Bronchial epithelial cell (primary cell): Measurements from ENCODE around the gene MACO1. TPM values are rescaled to one million over a fixed set of nuclear protein-coding genes. Genes with fewer than 3 reads are reported as not detected.
"Not testable (repeated sequence)": the region's sequence is repeated elsewhere in the genome, so short reads cannot be mapped to it uniquely, and the experiment has no call there.

Source experiments
- DNase-seq: peaks from one replicate; pipeline ENCODE4 v3.0.0-alpha.2; 2010; ENCODE audit warnings: low read depth
- FAIRE-seq: peaks from 2 replicates; lab custom pipeline; 2011; peaks lifted over from hg19 to GRCh38; lab: Jason Lieb, UNC
- H3K27me3 ChIP-seq: 2 replicates; pipeline ENCODE4 v1.5.1; 2011; ENCODE audit warnings: low read length; ENCODE audit not compliant: control insufficient read depth, insufficient read depth
- H3K36me3 ChIP-seq: 2 replicates; pipeline ENCODE4 v1.5.1; 2011; ENCODE audit warnings: low read length; ENCODE audit not compliant: control insufficient read depth, insufficient read depth
- H3K4me3 ChIP-seq: 2 replicates; pipeline ENCODE4 v1.5.1; 2011; ENCODE audit warnings: mild to moderate bottlenecking, low read depth, low read length, control low read depth
- total RNA-seq: library from RNA; depleted of rRNA; stranded (reverse); fragments of >200 nt; gene quantifications from 2 replicates; pipeline ENCODE4 v1.2.1, GENCODE V29; 2014
- TF ChIP-seq, protein P1 (sequence below): IDR thresholded peaks from 2 replicates; pipeline ENCODE4 v1.5.1; 2011; ENCODE audit warnings: mild to moderate bottlenecking, moderate library complexity, low read length, control low read depth, inconsistent platforms; ENCODE audit not compliant: insufficient read depth, severe bottlenecking

MACO1 gene
- total RNA-seq, 1 donor from 2014 or later: 17.4 TPM

- Histone ChIP-seq H3K4me3 (no peak overlapping the region), H3K27me3 (no peaks in the 10 kb centered on the region), H3K36me3 (no peaks in the 10 kb centered on the region)
- no peak for FAIRE-seq
- TF ChIP-seq, protein P1, sequence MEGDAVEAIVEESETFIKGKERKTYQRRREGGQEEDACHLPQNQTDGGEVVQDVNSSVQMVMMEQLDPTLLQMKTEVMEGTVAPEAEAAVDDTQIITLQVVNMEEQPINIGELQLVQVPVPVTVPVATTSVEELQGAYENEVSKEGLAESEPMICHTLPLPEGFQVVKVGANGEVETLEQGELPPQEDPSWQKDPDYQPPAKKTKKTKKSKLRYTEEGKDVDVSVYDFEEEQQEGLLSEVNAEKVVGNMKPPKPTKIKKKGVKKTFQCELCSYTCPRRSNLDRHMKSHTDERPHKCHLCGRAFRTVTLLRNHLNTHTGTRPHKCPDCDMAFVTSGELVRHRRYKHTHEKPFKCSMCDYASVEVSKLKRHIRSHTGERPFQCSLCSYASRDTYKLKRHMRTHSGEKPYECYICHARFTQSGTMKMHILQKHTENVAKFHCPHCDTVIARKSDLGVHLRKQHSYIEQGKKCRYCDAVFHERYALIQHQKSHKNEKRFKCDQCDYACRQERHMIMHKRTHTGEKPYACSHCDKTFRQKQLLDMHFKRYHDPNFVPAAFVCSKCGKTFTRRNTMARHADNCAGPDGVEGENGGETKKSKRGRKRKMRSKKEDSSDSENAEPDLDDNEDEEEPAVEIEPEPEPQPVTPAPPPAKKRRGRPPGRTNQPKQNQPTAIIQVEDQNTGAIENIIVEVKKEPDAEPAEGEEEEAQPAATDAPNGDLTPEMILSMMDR: no peak
- peak; percentile 44 for DNase-seq
These were observed 11.5 kb downstream of the MACO1 start for GRCh38 chr1:25442178-25442577.

GRCh38 chr1:25443030-25443699 is 12.5 kb downstream of the MACO1 start:
- peak; percentile 62 for DNase-seq
- peaks cover 2% of the 10 kb centered on the region for H3K36me3 ChIP-seq

DNA sequence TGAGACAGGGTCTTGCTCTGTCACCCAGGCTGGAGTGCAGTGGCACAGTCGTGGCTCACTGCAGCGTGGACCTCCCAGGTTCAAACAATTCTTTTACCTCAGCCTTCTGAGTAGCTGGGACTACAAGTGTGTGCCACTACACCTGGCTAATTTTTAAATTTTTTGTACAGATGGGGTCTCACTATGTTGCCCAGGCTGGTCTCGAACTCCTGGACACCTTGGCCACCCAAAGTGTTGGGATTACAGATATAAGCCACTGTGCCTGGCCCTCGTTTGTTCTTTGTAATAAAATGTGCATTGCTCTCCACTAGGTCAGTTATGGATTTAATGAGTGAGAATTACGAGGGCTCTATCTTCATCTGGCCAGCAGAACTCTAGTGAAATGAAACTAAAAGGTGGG is 13.9 kb downstream of the MACO1 start:
- not testable (repeated sequence) for H3K27me3 ChIP-seq, H3K4me3 ChIP-seq, FAIRE-seq, DNase-seq, H3K36me3 ChIP-seq

More at GRCh38 chr1:25443030-25443699, 12.5 kb downstream of the MACO1 start:
- Histone ChIP-seq H3K27me3 (no peaks in the 10 kb centered on the region), H3K4me3 (no peak overlapping the region)
- TF ChIP-seq, protein P1: no peak
- no peak for FAIRE-seq

DNA sequence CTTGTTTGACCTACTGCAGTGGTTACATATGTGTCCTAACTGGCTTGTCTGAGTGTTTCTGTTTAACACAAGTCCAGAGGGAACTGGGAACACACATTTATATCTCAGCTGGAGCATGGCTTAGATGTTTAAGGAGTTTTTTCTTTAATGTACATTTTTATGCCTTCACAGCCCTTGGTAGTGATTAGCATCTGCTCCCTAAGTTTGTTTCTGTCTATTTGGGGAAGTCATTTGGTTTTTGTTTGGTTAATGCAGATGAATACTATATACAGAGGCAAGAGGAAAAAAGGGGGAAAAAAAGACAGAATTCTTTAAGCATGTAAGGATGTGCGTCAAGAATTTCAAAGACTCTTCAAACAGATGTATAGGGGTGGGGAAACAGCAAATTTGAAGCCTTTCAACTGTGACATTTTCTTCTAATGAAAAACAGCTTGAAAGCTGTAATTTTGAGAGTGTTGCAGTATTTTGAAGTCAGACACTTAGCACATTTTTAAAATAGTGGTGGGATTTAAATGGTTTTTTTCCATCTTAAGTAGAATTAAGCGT is 15.4 kb downstream of the MACO1 start:
- DNase-seq (no peak), FAIRE-seq (no peak)
- no peak overlapping the region for H3K4me3 ChIP-seq
- no peaks in the 10 kb centered on the region for H3K27me3 ChIP-seq
- TF ChIP-seq, protein P1: no peak
- H3K36me3 ChIP-seq: peaks cover 2% of the 10 kb centered on the region

GRCh38 chr1:25447547-25447946 is 16.9 kb downstream of the MACO1 start:
- Histone ChIP-seq H3K4me3 (no peak overlapping the region), H3K36me3 (peaks cover 2% of the 10 kb centered on the region), H3K27me3 (no peaks in the 10 kb centered on the region)
- FAIRE-seq (no peak), DNase-seq (no peak)
- TF ChIP-seq, protein P1: no peak

- TF ChIP-seq, protein P1: no peak
- FAIRE-seq (no peak), DNase-seq (no peak)
- Histone ChIP-seq H3K4me3 (no peak overlapping the region), H3K36me3 (peaks cover 5% of the 10 kb centered on the region), H3K27me3 (no peaks in the 10 kb centered on the region)
These were observed 20.2 kb downstream of the MACO1 start for GRCh38 chr1:25450891-25451290.
